Glutamatergic neuron (in vitro differentiated cells): ENCODE data around the gene CCP110. TPM values are rescaled to one million over a fixed set of nuclear protein-coding genes. Genes with fewer than 3 reads are reported as not detected.

Experiments used
- DNase-seq: peaks from one replicate; pipeline ENCODE4 v3.0.0; 2022
- H3K27ac Mint-ChIP-seq: one replicate; pipeline ENCODE4 v1.8.0; 2020; ENCODE audit warnings: mild to moderate bottlenecking, mixed read lengths, inconsistent platforms; ENCODE audit not compliant: unreplicated experiment
- H3K27me3 Mint-ChIP-seq: one replicate; pipeline ENCODE4 v1.8.0; 2020; ENCODE audit warnings: mild to moderate bottlenecking, moderate library complexity, mixed read lengths, inconsistent platforms; ENCODE audit not compliant: unreplicated experiment
- H3K36me3 Mint-ChIP-seq: one replicate; pipeline ENCODE4 v1.8.0; 2020; ENCODE audit warnings: mild to moderate bottlenecking, mixed read lengths, inconsistent platforms; ENCODE audit not compliant: unreplicated experiment
- H3K4me1 Mint-ChIP-seq: one replicate; pipeline ENCODE4 v1.8.0; 2020; ENCODE audit warnings: mild to moderate bottlenecking, low read depth, mixed read lengths, inconsistent platforms; ENCODE audit not compliant: unreplicated experiment
- H3K4me3 Mint-ChIP-seq: one replicate; pipeline ENCODE4 v1.8.0; 2020; ENCODE audit warnings: mild to moderate bottlenecking, mixed read lengths, inconsistent platforms; ENCODE audit not compliant: unreplicated experiment
- H3K9me3 Mint-ChIP-seq: one replicate; pipeline ENCODE4 v1.8.0; 2020; ENCODE audit warnings: mild to moderate bottlenecking, moderate library complexity, mixed read lengths, inconsistent platforms; ENCODE audit not compliant: unreplicated experiment
- CTCF ChIP-seq: fragments of 200-600 bp; sonication (generic); IDR thresholded peaks from one replicate; pipeline ENCODE4 v1.5.0; 2021; ENCODE audit not compliant: partially characterized antibody, unreplicated experiment
- total RNA-seq: library from RNA; stranded (reverse); fragmentation: NEBNext Ultra II Directional; extraction: Animal tissue kit (Norgen Biotek cat#: 25700); gene quantifications from one replicate; pipeline ENCODE4 v1.2.1, GENCODE V29; 2021; ENCODE audit not compliant: unreplicated experiment

Gene CCP110
- total RNA-seq, 1 donor from 2014 or later, result 19.7 TPM

GRCh38 chr16:19515757-19516156 lies 8.0 kb upstream of the CCP110 start:
- no peak for TF ChIP-seq CTCF
- no peaks in the 10 kb centered on the region for H3K9me3 Mint-ChIP-seq
- DNase-seq, result no peak
- peaks cover 1% of the 10 kb centered on the region for H3K27me3 Mint-ChIP-seq
- H3K4me3 Mint-ChIP-seq, result no peak overlapping the region
- H3K4me1 Mint-ChIP-seq, result peaks cover under 1% of the 10 kb centered on the region
- H3K36me3 Mint-ChIP-seq, result peaks cover 10% of the 10 kb centered on the region
- H3K27ac Mint-ChIP-seq, result no peak overlapping the region

DNA sequence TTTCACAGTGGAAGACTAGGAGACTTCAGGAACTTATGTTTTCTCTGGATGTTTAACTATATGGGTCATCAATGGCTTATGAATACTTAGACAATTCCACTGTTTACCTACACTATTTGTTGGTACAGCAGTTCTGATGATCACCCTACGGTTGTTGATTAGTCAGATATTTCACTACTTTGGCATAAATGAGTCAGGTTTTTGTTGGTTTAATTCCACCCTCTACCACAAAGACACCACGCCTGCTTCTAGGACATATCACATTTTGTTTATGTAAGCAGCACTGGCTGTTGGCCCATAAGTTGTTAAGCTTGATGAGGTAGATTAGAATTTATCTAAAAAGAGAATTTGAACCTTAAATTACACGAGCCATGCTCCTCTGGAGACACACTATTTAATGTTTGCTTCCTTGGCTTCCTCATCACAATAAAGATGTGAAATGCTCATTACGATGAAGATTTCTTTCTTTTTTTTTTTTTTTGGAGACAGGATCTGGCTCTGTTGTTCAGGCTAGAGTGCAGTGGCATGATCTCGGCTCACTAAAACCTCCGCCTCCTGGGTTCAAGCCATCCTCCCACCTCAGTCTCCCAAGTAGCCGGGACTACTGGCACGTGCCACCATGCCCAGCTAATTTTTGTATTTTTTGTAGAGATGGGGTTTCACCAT lies 6.2 kb upstream of the CCP110 start:
- H3K27me3 Mint-ChIP-seq, result peaks cover 1% of the 10 kb centered on the region
- no peak overlapping the region for H3K27ac Mint-ChIP-seq
- DNase-seq, result no peak
- H3K4me3 Mint-ChIP-seq, result no peak overlapping the region
- H3K9me3 Mint-ChIP-seq, result peaks cover 4% of the 10 kb centered on the region
- peaks cover 12% of the 10 kb centered on the region for H3K4me1 Mint-ChIP-seq
- no peak for TF ChIP-seq CTCF
- peaks cover 8% of the 10 kb centered on the region for H3K36me3 Mint-ChIP-seq

GRCh38 chr16:19518388-19518787 lies 5.4 kb upstream of the CCP110 start:
- H3K9me3 Mint-ChIP-seq, result peaks cover 4% of the 10 kb centered on the region
- TF ChIP-seq CTCF, result no peak
- no peaks in the 10 kb centered on the region for H3K27me3 Mint-ChIP-seq
- no peaks in the 10 kb centered on the region for H3K36me3 Mint-ChIP-seq
- H3K4me1 Mint-ChIP-seq, result peaks cover 12% of the 10 kb centered on the region
- DNase-seq, result no peak
- no peak overlapping the region for H3K27ac Mint-ChIP-seq
- no peak overlapping the region for H3K4me3 Mint-ChIP-seq

DNA sequence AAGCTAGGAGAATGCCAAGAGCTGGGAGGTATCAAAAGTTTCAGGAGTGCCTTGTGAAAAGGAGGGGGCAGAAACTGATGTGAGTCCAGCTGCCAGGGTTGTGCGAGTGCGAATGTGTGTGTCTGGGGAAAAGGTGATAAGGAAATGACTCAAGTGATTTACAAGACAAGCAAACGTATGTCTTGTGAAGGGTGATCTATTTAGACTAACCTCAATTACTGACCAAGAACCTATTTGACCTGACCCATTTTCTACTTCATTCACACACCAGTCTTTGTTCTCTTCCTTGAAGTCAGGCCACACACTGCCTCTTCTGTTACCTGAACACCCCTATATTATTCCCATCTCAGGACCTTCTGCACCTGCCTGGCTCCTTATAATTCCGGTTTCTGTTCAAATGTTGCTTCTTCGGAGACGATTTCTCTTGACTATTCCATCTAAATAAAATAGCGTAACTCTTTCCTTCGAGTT lies 2.8 kb upstream of the CCP110 start:
- H3K4me1 Mint-ChIP-seq, result peaks cover 18% of the 10 kb centered on the region
- DNase-seq, result no peak
- peaks cover 3% of the 10 kb centered on the region for H3K27me3 Mint-ChIP-seq
- peak overlapping the region; percentile 94 for H3K4me3 Mint-ChIP-seq
- H3K9me3 Mint-ChIP-seq, result peaks cover 4% of the 10 kb centered on the region
- TF ChIP-seq CTCF, result no peak
- H3K36me3 Mint-ChIP-seq, result no peaks in the 10 kb centered on the region
- H3K27ac Mint-ChIP-seq, result peak overlapping the region; percentile 90
